HG02571 (cell line): Measurements from ENCODE around the gene EHD4.
A peak's percentile ranks its signal among the peaks of the same experiment; 100 is the strongest.

Experiments
- ATAC-seq: cut with Tn5 transposase; IDR thresholded peaks from one replicate; pipeline ENCODE4 v1.9.1; 2021; ENCODE audit warnings: mild to moderate bottlenecking, moderate library complexity; ENCODE audit not compliant: unreplicated experiment

Gene EHD4

GRCh38 chr15:41939986-41940385, 32.4 kb downstream of the EHD4 start:
- no peak for ATAC-seq

- no peak for ATAC-seq
These were observed 34.8 kb downstream of the EHD4 start for GRCh38 chr15:41937568-41937923.

- no peak for ATAC-seq
These were observed 35.4 kb downstream of the EHD4 start for GRCh38 chr15:41936649-41937567.

- no peak for ATAC-seq
These were observed 36.2 kb downstream of the EHD4 start for GRCh38 chr15:41936155-41936554.

- ATAC-seq = peak; percentile 55
These were observed 36.8 kb downstream of the EHD4 start for GRCh38 chr15:41935566-41936020.

GRCh38 chr15:41934843-41935242, 37.5 kb downstream of the EHD4 start:
- no peak for ATAC-seq

- ATAC-seq = no peak
These were observed 38.6 kb downstream of the EHD4 start for GRCh38 chr15:41933771-41934170.

- no peak for ATAC-seq
These were observed 39.0 kb downstream of the EHD4 start for GRCh38 chr15:41933326-41933725.

GRCh38 chr15:41932511-41933289, 39.7 kb downstream of the EHD4 start:
- ATAC-seq = no peak

- no peak for ATAC-seq
These were observed 40.3 kb downstream of the EHD4 start for GRCh38 chr15:41932101-41932500.

GRCh38 chr15:41930867-41931222, 41.5 kb downstream of the EHD4 start:
- no peak for ATAC-seq

GRCh38 chr15:41930221-41930866, 42.0 kb downstream of the EHD4 start:
- ATAC-seq = no peak

GRCh38 chr15:41928637-41929620, 43.4 kb downstream of the EHD4 start:
- peak; percentile 58 for ATAC-seq

GRCh38 chr15:41928100-41928499, 44.3 kb downstream of the EHD4 start:
- ATAC-seq = no peak

- ATAC-seq = no peak
These were observed 44.8 kb downstream of the EHD4 start for GRCh38 chr15:41927536-41927935.

- no peak for ATAC-seq
These were observed 45.9 kb downstream of the EHD4 start for GRCh38 chr15:41926185-41927056.

GRCh38 chr15:41925086-41925608, 47.2 kb downstream of the EHD4 start:
- ATAC-seq = no peak

- ATAC-seq = no peak
These were observed 48.9 kb downstream of the EHD4 start for GRCh38 chr15:41923401-41923997.

GRCh38 chr15:41922353-41922752, 50.0 kb downstream of the EHD4 start:
- ATAC-seq = no peak
